Measurements from ENCODE around the gene RYR1.
"Not testable (repeated sequence)": the region's sequence is repeated elsewhere in the genome, so short reads cannot be mapped to it uniquely, and the experiment has no call there.

Gene RYR1

DNA sequence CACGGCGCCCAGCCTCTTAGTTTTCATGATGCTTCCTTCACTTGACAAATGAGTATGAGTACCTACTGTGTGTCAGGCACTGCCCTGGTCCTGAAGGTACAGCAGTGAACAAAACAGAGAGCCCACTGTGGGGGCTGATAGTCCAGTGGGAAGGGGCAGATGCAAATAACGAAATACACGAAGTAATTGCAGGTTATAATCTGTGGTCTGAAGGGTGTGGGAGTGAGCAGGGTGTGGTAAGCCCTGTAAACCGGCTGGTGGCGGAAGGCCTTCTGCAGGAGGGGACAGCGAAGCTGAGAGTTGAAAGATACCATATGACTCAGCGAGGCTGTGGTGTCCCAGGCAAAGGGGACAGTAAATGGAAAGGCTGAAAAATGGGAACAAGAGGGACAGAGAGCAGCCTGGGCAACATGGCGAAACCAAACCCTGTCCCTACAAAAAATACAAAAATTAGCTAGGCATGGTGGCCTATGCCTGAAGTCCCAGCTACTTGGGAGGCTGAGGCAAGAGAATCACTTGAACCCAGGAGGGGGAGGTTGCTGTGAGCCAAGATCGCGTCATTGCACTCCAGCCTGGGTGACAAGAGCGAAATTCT, 123.8 kb downstream of the RYR1 start:
- no peaks in the 10 kb centered on the region for H3K36me3 ChIP-seq
- no peak overlapping the region for H3K27ac ChIP-seq
- no peak for TF ChIP-seq CTCF (IDR thresholded peaks at IDR 0.05)
- H3K4me1 ChIP-seq (ENCODE audit: control insufficient read depth in 1 of 2, insufficient read depth in 1 of 2, low read depth in 1 of 2, low read length in 1 of 2), result no peaks in the 10 kb centered on the region
- no peaks in the 10 kb centered on the region for H3K9me3 ChIP-seq
- H3K4me3 ChIP-seq (ENCODE audit: low read depth in 1 of 2, low read length in 1 of 2), result no peak overlapping the region
- peaks cover 25% of the 10 kb centered on the region for H3K27me3 ChIP-seq

DNA sequence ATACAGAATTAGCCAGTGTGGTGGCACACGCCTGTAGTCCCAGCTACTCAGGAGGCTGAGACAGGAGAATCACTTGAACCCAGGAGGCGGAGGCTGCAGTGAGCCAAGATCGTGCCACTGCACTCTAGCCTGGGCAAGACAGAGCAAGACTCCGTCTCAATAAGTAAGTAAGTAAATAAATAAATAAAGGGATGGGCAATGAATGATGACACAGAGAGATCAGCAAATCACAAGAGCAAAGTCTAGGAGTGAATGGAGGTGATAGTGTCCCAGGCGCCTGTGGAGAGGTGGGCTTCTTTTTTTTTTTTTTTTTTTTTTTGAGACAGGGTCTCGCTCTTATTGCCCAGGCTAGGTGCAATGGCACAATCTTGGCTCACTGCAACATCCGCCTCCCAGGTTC, 125.4 kb downstream of the RYR1 start:
- not testable (repeated sequence) for H3K4me1 ChIP-seq (ENCODE audit: control insufficient read depth in 1 of 2, insufficient read depth in 1 of 2, low read depth in 1 of 2, low read length in 1 of 2); H3K4me3 ChIP-seq (ENCODE audit: low read depth in 1 of 2, low read length in 1 of 2); H3K36me3 ChIP-seq; H3K27ac ChIP-seq; H3K9me3 ChIP-seq
- peaks cover 37% of the 10 kb centered on the region for H3K27me3 ChIP-seq

DNA sequence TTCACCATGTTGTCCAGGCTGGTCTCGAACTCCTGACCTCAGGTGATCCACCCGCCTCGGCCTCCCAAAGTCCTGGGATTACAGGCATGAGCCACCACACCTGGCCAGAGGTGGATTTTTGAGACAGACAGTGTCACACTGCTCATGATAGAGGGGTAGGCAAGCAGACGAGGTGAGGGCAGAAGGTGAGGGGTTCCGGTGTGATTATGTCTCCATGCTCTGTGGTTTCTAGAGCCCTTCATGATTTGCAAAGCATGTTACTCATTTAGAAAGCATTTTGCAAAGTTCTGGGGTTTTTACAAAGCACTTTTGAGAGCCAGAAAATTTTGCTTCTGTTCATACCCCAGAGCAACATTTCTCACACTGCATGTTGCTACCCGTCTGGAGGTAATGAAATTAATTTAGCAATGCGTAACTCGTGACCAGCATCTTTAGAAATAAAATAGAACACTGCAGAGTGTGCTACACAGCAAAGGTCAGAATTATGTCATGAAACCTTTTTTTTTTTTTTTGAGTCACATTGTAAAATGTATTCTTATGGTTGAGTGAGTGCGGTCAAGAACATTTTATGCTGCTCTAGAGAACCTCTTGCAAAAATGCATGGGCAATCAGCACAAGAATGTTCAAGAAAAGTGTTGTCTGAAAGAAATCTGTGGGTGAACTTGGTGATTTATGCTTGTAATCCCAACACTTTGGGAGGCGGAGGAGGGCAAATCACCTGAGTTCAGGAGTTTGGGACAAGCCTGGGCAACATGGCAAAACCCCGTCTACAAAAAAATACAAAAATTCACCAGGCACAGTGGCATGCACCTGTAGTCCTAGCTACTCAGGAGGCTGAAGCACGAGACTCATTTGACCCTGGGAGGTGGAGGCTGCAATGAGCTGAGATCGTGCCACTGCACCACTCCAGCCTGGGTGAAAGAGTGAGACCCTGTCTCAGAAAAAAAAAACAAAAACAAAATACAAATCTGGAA, 126.2 kb downstream of the RYR1 start:
- Histone ChIP-seq H3K36me3 (no peaks in the 10 kb centered on the region), H3K9me3 (no peaks in the 10 kb centered on the region), H3K27ac (no peak overlapping the region), H3K27me3 (peaks cover 37% of the 10 kb centered on the region), H3K4me1 (ENCODE audit: control insufficient read depth in 1 of 2, insufficient read depth in 1 of 2, low read depth in 1 of 2, low read length in 1 of 2) (no peaks in the 10 kb centered on the region), H3K4me3 (ENCODE audit: low read depth in 1 of 2, low read length in 1 of 2) (no peak overlapping the region)
- no peak for TF ChIP-seq CTCF (IDR thresholded peaks at IDR 0.05)

GRCh38 chr19:38561053-38561606, 127.6 kb downstream of the RYR1 start:
- Histone ChIP-seq H3K4me3 (ENCODE audit: low read depth in 1 of 2, low read length in 1 of 2) (no peak overlapping the region), H3K27ac (no peak overlapping the region), H3K36me3 (no peaks in the 10 kb centered on the region), H3K27me3 (peaks cover 44% of the 10 kb centered on the region), H3K9me3 (no peaks in the 10 kb centered on the region), H3K4me1 (ENCODE audit: control insufficient read depth in 1 of 2, insufficient read depth in 1 of 2, low read depth in 1 of 2, low read length in 1 of 2) (no peaks in the 10 kb centered on the region)
- no peak for TF ChIP-seq CTCF (IDR thresholded peaks at IDR 0.05)

GRCh38 chr19:38561658-38562057, 128.2 kb downstream of the RYR1 start:
- Histone ChIP-seq H3K4me3 (ENCODE audit: low read depth in 1 of 2, low read length in 1 of 2) (no peak overlapping the region), H3K27ac (no peak overlapping the region), H3K4me1 (ENCODE audit: control insufficient read depth in 1 of 2, insufficient read depth in 1 of 2, low read depth in 1 of 2, low read length in 1 of 2) (no peaks in the 10 kb centered on the region), H3K27me3 (peaks cover 49% of the 10 kb centered on the region), H3K36me3 (no peaks in the 10 kb centered on the region), H3K9me3 (no peaks in the 10 kb centered on the region)
- no peak for TF ChIP-seq CTCF (IDR thresholded peaks at IDR 0.05)

- H3K36me3 ChIP-seq, result no peaks in the 10 kb centered on the region
- H3K27me3 ChIP-seq, result peaks cover 53% of the 10 kb centered on the region
- H3K9me3 ChIP-seq, result no peaks in the 10 kb centered on the region
- no peaks in the 10 kb centered on the region for H3K4me1 ChIP-seq (ENCODE audit: control insufficient read depth in 1 of 2, insufficient read depth in 1 of 2, low read depth in 1 of 2, low read length in 1 of 2)
- no peak for TF ChIP-seq CTCF (IDR thresholded peaks at IDR 0.05)
- H3K27ac ChIP-seq, result no peak overlapping the region
- no peak overlapping the region for H3K4me3 ChIP-seq (ENCODE audit: low read depth in 1 of 2, low read length in 1 of 2)
Measured at GRCh38 chr19:38562096-38562495, 128.6 kb downstream of the RYR1 start.

Measured in neutrophil (primary cell).